Heart right ventricle (tissue), 16 donors: ENCODE measurements around the gene NDUFA8. TPM values are rescaled to one million over a fixed set of nuclear protein-coding genes. Genes with fewer than 3 reads are reported as not detected.

Experiments used
- ATAC-seq, 8 donors: fragments of 200-7000 bp; cut with Tn5 transposase; one replicate each; pipeline ENCODE4 v1.9.1; 2020; ENCODE audit warnings: mild to moderate bottlenecking in 8 of 8, moderate library complexity in 8 of 8, moderate number of reproducible peaks in 1 of 8
- DNase-seq, 2 donors: peaks; one replicate each; pipeline ENCODE4 v3.0.0-alpha.2; 2020
- H3K27ac ChIP-seq, 10 donors: fragments of 200-600 bp; sonication (generic) in 2 of 10; one replicate each; pipeline versions ENCODE4 v1.5.0 to v1.8.0; 2020 to 2022; ENCODE audit warnings: mild to moderate bottlenecking in 3 of 10
- H3K27me3 ChIP-seq, 7 donors: fragments of 200-600 bp; one replicate each; pipeline ENCODE4 v1.8.0; 2021 to 2022; ENCODE audit warnings: mild to moderate bottlenecking in 2 of 7
- H3K36me3 ChIP-seq, 9 donors: fragments of 200-600 bp; sonication (generic) in 1 of 9; one replicate each; pipeline versions ENCODE4 v1.5.0 to v1.8.0; 2020 to 2022; ENCODE audit warnings: mild to moderate bottlenecking in 2 of 9
- H3K4me1 ChIP-seq, 9 donors: fragments of 200-600 bp; sonication (generic) in 1 of 9; one replicate each; pipeline versions ENCODE4 v1.5.0 to v1.8.0; 2020 to 2022; ENCODE audit warnings: mild to moderate bottlenecking in 4 of 9
- H3K4me3 ChIP-seq, 10 donors: fragments of 200-600 bp; sonication (generic) in 2 of 10; one replicate each; pipeline versions ENCODE4 v1.5.0 to v1.8.0; 2020 to 2022; ENCODE audit warnings: mild to moderate bottlenecking in 7 of 10, moderate library complexity in 2 of 10
- H3K9me3 ChIP-seq, 11 donors: fragments of 200-600 bp in 10 of 11; sonication (generic) in 2 of 11; one replicate each; pipeline versions ENCODE4 v1.5.0 to v1.8.0; 2013 to 2022; ENCODE audit warnings: mild to moderate bottlenecking in 2 of 11, control low read depth in 1 of 11, moderate library complexity in 1 of 11
- CTCF ChIP-seq, 9 donors: fragments of 200-600 bp; sonication (generic) in 2 of 9; IDR thresholded peaks; one replicate each; pipeline versions ENCODE4 v1.5.0 to v1.8.0; 2021 to 2022; ENCODE audit warnings: antibody characterized with exemption in 9 of 9, mild to moderate bottlenecking in 5 of 9, moderate library complexity in 1 of 9
- WGBS, 2 donors: extraction: QIAGEN DNeasy Blood & Tissue Kit; methylation state at CpG; one replicate each; pipeline ENCODE4 v1.1.7; 2013; ENCODE audit warnings: inconsistent platforms in 1 of 2; 5-methylcytosine and 5-hydroxymethylcytosine counted together
- intact Hi-C, 10 donors: fragments of 100-400 bp; cut with DNase I; formaldehyde crosslinking; loops; one replicate each; pipeline versions ENCODE4 v1.11.1 to v1.14.2; 2022
- long read RNA-seq, 3 donors: library from polyadenylated mRNA; unstranded; transcript quantifications; one replicate each; pipeline ENCODE4 v2.0.0, GENCODE V29; 2020 to 2021
- polyA plus RNA-seq, 2 donors: library from polyadenylated mRNA; stranded (reverse); fragments of 200-250 nt; gene quantifications; one replicate each; pipeline ENCODE4 v1.2.3, GENCODE V29; 2013
- total RNA-seq, 10 donors: library from RNA; stranded (reverse); fragmentation: NEBNext Ultra II Directional in 3 of 10; extraction: Animal tissue kit (Norgen Biotek cat#: 25700) in 3 of 10; gene quantifications; one replicate each; pipeline versions ENCODE4 v1.2.1 to v1.2.4, GENCODE V29; 2021 to 2023
- donor health status: Arrhythmogenic right ventricular cardiomyopathy.
- donor health status: ischemic (EF 13 %, LVEDD 7.1; RV severe dilation, severe dysfunction).
- donor health status: healthy with polysubstance abuse.
- donor health status: DM: no; HTN: yes; CAD: no.
- donor health status: DM: no; HTN: no; CAD: no.
- donor health status: ischemic (EF 25% LVEDD 6.9; RV normal size, moderate dysfunction).
- donor health status: ischemic (EF 25% LVEDD 5.7; RV mildly dilated, moderate dysfunction).
- donor health status: healthy.
- donor health status: DM: yes; HTN: yes; CAD: no.
- donor health status: Ischemic cardiomyopathy.
- donor health status: ischemic (EF 35%, LVEDD 5.7; RV mildly dilated, moderate dysfunction).
- donor health status: nonischemic (EF 11% LVEDD 7.7; RV severe dilation, severe dysfunction).
- donor health status: DM: yes; HTN: yes; CAD: no.
- donor health status: PGD.
- donor health status: ischemic (EF 29% LVEDD 5.4; RV normal size, mild dysfunction).
- donor health status: nonischemic (EF 23%, LVEDD 6.1; RV moderate dilation, normal function).

NDUFA8 gene
- total RNA-seq (100 to 1,000 TPM; 222 to 327 (median 310) TPM), polyA plus RNA-seq (100 to 1,000 TPM; 371 to 739 TPM)
- long read RNA-seq, donor 1, transcript NDUFA8-201 (4 exons, 844 nt) = major isoform, 183 of 188 reads
- long read RNA-seq, donor 1, partial matches to known transcripts = 1 of 188 reads
- long read RNA-seq, donor 1, other reads (novel, unspliced or antisense) = 4 of 188 reads
- long read RNA-seq, donor 2, transcript NDUFA8-201 (4 exons, 844 nt) = major isoform, 243 of 260 reads
- long read RNA-seq, donor 2, partial matches to known transcripts = 9 of 260 reads
- long read RNA-seq, donor 2, other reads (novel, unspliced or antisense) = 8 of 260 reads
- long read RNA-seq, donor 3, transcript NDUFA8-201 (4 exons, 844 nt) = major isoform, 51 of 52 reads
- long read RNA-seq, donor 3, partial matches to known transcripts = 1 of 52 reads
- long read RNA-seq, donor 3, other reads (novel, unspliced or antisense) = 0 of 52 reads

- Histone ChIP-seq H3K4me1 (peaks cover 0 to 53% (median 43%) of the 10 kb centered on the region in 9 donors), H3K9me3 (peaks cover 0 to 11% (median 5%) of the 10 kb centered on the region in 11 donors), H3K27ac (peak within 1 kb of the TSS; percentile 87 to 99 (median 96)), H3K4me3 (peak within 1 kb of the TSS; percentile 65 to 97 (median 86)), H3K36me3 (peaks cover 0 to 3% (median 0%) of the 10 kb centered on the region in 9 donors), H3K27me3 (no peaks in the 10 kb centered on the region)
- TF ChIP-seq CTCF (IDR thresholded peaks at IDR 0.05) = peak in 3 of 9 donors; percentile 8 to 22 (median 18)
- intact Hi-C loops = loop anchor here in 2 of 10 donors (10.0 kb wide), 1 partner anchor 106 kb away; the partner anchor contains the start of genes MRRF (in 2 of the 2) and RBM18 (in 2 of the 2)
- DNase-seq (peak; percentile 96 to 97), ATAC-seq (peak; percentile 97 to 99 (median 98))
- WGBS, 2 donors = 1% methylated on average over 54 to 56 of the region's 56 CpGs
Measured at GRCh38 chr9:122159026-122159924, at the start of gene NDUFA8, which contains the start of gene MORN5. NDUFA8 (minus strand) TSS chr9:122159779; CDS start chr9:122159677, 102 bp downstream. MORN5 (plus strand) TSS chr9:122159908; CDS start chr9:122159973, 65 bp downstream.

- no peak for ATAC-seq
- no peaks in the 10 kb centered on the region for H3K9me3 ChIP-seq
- peaks cover 0 to 5% (median 0%) of the 10 kb centered on the region in 9 donors for H3K36me3 ChIP-seq
- H3K27ac ChIP-seq = no peak overlapping the region
- no peak for DNase-seq
- WGBS, 2 donors = 79 to 88% methylated on average over 9 of the region's 9 CpGs
- peaks cover 0 to 27% (median 9%) of the 10 kb centered on the region in 7 donors for H3K27me3 ChIP-seq
- TF ChIP-seq CTCF (IDR thresholded peaks at IDR 0.05) = no peak
- intact Hi-C loops = no loop called here
- no peak overlapping the region for H3K4me3 ChIP-seq
- H3K4me1 ChIP-seq = peaks cover 0 to 5% (median 0%) of the 10 kb centered on the region in 9 donors
Measured at GRCh38 chr9:122207096-122207495, 47.5 kb upstream of the NDUFA8 start.

- H3K9me3 ChIP-seq = no peaks in the 10 kb centered on the region
- peaks cover 0 to 11% (median 4%) of the 10 kb centered on the region in 9 donors for H3K4me1 ChIP-seq
- peaks cover 0 to 5% (median 0%) of the 10 kb centered on the region in 9 donors for H3K36me3 ChIP-seq
- H3K27me3 ChIP-seq = peaks cover 0 to 20% (median 7%) of the 10 kb centered on the region in 7 donors
- TF ChIP-seq CTCF (IDR thresholded peaks at IDR 0.05) = no peak
- H3K27ac ChIP-seq = no peak overlapping the region
- WGBS, 2 donors = 78 to 79% methylated on average over 9 of the region's 9 CpGs
- DNase-seq (no peak), ATAC-seq (no peak)
- no peak overlapping the region for H3K4me3 ChIP-seq
- intact Hi-C loops = no loop called here
Measured at GRCh38 chr9:122206118-122207046, 46.8 kb upstream of the NDUFA8 start.
